Stimulated activated CD4-positive, alpha-beta T cell treated with anti-CD3 and anti-CD28 coated beads, Interleukin-2, amount 100 ng/mL, for 48 hours (primary cell): ENCODE results near the gene ALG3.
"Not testable (repeated sequence)": the region's sequence is repeated elsewhere in the genome, so short reads cannot be mapped to it uniquely, and the experiment has no call there.

ENCODE experiments used
- DNase-seq, 2 donors: peaks; one replicate each; pipeline ENCODE4 v3.0.0-alpha.2; 2020

The ALG3 gene

DNA sequence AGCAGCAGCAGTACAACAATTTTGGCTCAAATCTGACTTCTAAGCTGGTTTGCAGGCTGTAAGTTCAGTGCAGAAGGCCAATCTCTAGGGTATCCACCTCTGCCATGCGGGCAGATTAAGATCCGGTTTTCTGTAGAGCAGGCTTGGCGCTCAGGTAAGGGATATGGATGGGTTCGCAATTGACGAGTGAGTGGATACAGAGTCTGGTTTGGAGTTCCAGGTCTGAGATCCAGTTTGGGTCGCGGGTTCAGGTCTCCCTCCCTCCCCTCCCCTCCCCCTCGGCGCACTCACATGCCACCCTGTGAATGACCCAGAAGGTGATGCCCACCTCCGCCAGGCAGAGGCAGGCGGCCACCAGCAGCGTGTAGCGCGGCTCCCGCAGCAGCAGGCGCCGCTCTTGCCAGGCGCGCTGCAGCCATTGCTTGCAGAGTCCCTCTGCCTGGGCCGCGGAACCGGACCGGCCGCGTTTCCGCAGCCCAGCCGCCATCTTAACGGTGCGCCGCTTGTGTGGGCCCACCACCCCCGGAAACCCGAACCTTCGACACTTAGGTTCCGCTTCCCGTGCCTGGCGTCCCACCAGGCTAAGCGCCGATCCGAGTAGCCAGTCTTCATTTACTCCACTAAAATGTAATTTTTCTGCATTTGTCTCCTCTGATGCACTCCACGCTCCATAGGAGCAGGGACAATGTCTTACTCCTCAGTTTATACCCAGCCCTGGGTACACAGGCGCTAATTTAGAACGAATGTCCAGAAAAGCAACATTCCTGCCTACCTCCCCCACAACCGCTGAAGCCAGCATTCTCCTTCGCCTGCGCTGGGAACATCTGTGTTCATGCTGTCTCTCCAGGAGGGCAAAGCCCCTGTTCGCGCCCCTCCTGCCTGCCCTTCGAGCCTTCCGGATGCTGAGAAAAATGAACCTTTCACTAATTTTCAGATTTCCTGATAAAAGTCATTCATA lies at the start of gene ALG3:
Gene ALG3, minus strand, starts transcription at position 509 of the 958 bp plus-strand sequence. Its CDS starts 22 bp downstream, at position 487.
- peak; percentile 86 to 88 for DNase-seq

DNA sequence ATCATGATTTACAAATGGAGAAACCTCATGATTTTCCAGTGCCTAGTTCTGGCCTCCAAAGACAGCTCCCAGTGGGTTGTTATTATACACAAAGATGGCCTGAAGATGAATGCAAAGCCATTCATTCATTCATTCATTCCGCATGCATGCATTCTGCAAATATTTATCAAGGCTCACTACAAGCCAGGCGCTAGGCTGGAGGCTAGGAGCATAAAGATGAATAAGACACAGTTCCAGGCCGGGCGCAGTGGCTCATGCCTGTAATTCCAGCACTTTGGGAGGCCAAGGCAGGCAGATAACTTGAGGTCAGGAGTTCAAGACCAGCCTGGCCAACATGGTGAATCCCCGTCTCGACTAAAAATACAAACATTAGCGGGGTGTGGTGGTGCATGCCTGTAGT lies 47.9 kb upstream of the ALG3 start:
- no peak for DNase-seq

GRCh38 chr3:184295771-184296170 lies 47.0 kb upstream of the ALG3 start:
- DNase-seq, result no peak

DNA sequence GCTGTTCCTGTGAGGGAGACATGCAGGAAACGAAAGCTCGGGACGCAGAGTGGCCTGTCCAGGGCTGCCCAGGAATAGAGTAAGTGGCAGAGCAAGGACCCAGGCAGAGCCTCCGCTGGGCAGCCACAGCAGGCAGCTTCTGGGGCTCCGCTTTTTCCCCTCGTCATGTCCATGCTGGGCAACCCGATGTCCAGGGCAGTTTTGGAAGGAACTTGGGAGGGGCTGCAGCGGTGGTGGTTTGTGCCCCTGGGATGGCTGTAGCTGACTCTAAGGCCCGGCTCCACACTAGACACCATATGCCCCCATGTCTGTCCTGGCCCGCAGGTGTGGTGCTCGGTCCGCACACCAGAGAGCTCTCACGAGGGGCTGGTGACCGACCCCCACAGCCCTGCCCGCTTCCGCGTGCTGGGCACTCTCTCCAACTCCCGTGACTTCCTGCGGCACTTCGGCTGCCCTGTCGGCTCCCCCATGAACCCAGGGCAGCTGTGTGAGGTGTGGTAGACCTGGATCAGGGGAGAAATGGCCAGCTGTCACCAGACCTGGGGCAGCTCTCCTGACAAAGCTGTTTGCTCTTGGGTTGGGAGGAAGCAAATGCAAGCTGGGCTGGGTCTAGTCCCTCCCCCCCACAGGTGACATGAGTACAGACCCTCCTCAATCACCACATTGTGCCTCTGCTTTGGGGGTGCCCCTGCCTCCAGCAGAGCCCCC lies 43.1 kb upstream of the ALG3 start:
- DNase-seq, result no peak

GRCh38 chr3:184291044-184291737 lies 42.4 kb upstream of the ALG3 start:
- no peak for DNase-seq

DNA sequence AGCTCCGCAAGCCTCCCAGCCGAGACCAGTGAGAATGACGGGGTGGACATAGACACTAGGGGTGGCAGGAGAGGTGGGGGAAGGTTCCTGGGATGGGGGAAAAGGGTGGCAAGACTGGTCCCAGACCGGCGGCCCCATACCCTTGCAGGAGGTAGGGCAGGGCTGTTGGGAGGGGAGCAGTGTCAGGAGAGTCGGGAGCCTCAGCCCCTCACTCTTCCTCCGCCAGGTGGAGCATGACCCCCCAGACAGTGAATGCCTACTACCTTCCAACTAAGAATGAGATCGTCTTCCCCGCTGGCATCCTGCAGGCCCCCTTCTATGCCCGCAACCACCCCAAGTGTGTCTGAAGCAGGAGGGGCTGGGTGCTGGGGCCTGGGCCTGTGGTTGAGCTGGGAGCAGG lies 41.6 kb upstream of the ALG3 start:
- DNase-seq, result no peak

- peak; percentile 66 to 69 for DNase-seq
Observed at GRCh38 chr3:184289426-184289938, 40.7 kb upstream of the ALG3 start.

- DNase-seq, result no peak
Observed at GRCh38 chr3:184284696-184285095, 35.9 kb upstream of the ALG3 start.

- DNase-seq, result no peak
Observed at GRCh38 chr3:184283681-184284080, 34.9 kb upstream of the ALG3 start.

DNA sequence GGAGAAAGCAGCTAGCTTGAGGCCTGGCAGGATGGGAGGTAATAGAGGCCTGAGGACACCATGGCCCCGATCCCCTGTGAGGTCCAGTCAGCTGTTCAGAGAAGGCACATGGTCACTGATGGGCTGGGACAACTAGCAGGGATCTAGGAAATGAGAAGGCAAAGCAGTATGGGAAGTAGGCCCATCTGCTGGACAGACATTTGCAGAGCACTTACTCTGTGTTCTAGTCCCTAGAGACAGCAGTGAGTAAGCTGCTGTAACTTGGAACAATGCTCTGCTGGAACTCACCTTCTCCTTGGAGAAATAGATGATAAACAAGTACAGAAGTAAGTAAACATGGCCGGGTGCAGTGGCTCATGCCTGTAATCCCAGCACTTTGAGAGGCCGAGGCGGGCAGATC lies 34.2 kb upstream of the ALG3 start:
- DNase-seq, result no peak

DNA sequence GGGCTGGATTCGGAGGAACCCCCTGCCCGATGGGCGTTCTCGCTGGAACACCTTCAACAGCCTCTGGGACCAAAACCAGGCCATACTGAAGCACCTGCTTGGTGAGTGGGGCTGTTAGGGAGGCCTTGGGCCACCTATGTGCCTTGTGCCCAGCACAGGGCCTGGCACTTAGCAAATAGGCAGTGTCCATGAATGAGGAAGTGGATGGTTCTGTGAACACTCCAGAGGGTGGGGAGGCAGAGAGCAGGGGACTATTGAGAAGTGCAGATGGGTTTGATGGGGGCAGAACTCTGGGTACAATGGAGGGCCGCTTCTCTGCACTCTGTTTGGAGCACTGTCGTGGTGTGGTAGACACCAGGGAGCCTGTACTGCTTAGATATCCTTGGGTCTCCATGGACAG lies 28.6 kb upstream of the ALG3 start:
- no peak for DNase-seq

GRCh38 chr3:184275961-184276910 lies 27.5 kb upstream of the ALG3 start, which contains the start of gene ECE2:
ECE2 (plus strand) TSS chr3:184276022; CDS start chr3:184276154, 132 bp downstream.
- DNase-seq, result no peak

DNA sequence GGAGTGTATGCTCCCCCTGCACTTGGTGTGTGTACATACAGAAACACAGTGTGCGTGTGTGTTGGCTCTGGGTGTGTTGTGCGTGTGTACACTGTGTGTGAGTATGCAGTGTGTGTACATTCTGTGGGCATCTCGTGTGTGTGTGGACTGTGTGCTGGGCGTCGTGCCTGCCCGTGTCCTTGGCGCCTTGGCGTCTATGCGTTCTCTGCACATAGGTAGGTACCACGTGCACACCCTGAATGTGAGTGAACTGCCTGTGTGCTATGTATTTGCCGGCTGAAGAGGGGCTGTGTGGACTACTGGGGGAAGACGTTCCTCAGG lies 26.6 kb upstream of the ALG3 start:
- DNase-seq, result no peak

GRCh38 chr3:184272269-184272668 lies 23.5 kb upstream of the ALG3 start:
- DNase-seq, result no peak

GRCh38 chr3:184267249-184267648 lies 18.5 kb upstream of the ALG3 start:
- not testable (repeated sequence) for DNase-seq

- no peak for DNase-seq
Observed at GRCh38 chr3:184262764-184263179, 14.0 kb upstream of the ALG3 start.

GRCh38 chr3:184261854-184262763 lies 13.3 kb upstream of the ALG3 start:
- DNase-seq, result peak in 1 of 2 donors; percentile 16

GRCh38 chr3:184261270-184261853 lies 12.6 kb upstream of the ALG3 start, which contains the start of gene CAMK2N2:
CAMK2N2 (minus strand) TSS chr3:184261553; CDS start chr3:184261285, 268 bp downstream.
- peak; percentile 40 to 49 for DNase-seq

DNA sequence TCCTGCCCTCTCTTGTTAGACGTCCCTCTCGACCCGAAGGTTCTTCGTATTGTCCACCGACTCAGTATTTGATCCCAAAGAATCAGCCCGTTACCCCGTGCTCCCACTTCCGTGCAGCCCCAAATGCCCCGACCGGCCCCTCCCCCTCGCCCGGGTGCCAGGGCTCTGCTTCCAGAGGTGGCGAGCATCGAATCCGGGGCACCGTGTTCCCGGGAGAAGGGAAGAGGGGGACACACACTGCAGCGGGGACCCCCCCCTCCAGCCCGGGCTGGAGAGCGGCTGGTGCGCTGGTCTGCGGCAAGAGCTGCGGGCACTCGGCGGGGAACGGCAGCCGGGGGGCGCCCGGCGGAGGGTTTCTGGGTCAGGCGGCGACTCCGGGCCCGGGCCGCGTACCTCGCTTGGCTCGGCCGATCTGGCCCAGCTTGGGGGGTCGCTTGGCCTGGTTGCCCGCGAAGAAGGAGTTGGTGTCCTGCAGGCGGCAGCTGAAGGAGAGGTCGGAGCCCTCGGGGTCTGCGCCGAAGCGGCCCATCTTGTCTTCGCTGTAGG lies 12.0 kb upstream of the ALG3 start:
- no peak for DNase-seq
